A673 (cell line): ENCODE data around the gene SNX11. TPM values are rescaled to one million over a fixed set of nuclear protein-coding genes. Genes with fewer than 3 reads are reported as not detected.

Source experiments
- BruUV-seq: library from RNA; stranded (reverse); fragments of 400-500 nt; replicated peaks from 2 replicates; lab custom pipeline; 2021; lab: Mats Ljungman, UMichigan
- CTCF ChIA-PET: fragments of 300-600 bp; sonication (Branson Sonifier 250); formaldehyde crosslinking; loops from one replicate; lab custom pipeline; 2022; ENCODE audit warnings: antibody characterized with exemption; lab: Charles Lee
- POLR2A ChIA-PET: fragments of 300-600 bp; sonication (Branson Sonifier 250); formaldehyde crosslinking; loops from one replicate; lab custom pipeline; 2022; ENCODE audit warnings: antibody characterized with exemption; ENCODE audit not compliant: low non-redundant PET; lab: Charles Lee
- DNase-seq: peaks from one replicate; pipeline ENCODE4 v3.0.0-alpha.2; 2015; ENCODE audit warnings: low spot score
- H3K27ac ChIP-seq: fragments of 200-600 bp; sonication (generic); 2 replicates; pipeline ENCODE4 v1.5.1; 2016; ENCODE audit warnings: mixed run types, low read depth, mild to moderate bottlenecking, mixed read lengths, antibody characterized with exemption, low read length; ENCODE audit not compliant: poor library complexity, severe bottlenecking
- H3K27me3 ChIP-seq: fragments of 200-600 bp; sonication (generic); replicated peaks from 2 replicates; pipeline ENCODE4 v1.6.1; 2017; ENCODE audit warnings: mixed run types, low read depth, mild to moderate bottlenecking, mixed read lengths, antibody characterized with exemption, low read length; ENCODE audit not compliant: insufficient read depth, poor library complexity
- H3K36me3 ChIP-seq: fragments of 200-600 bp; sonication (generic); 2 replicates; pipeline ENCODE4 v1.6.1; 2016; ENCODE audit warnings: mixed run types, mild to moderate bottlenecking, mixed read lengths, antibody characterized with exemption, low read length; ENCODE audit not compliant: insufficient read depth, poor library complexity, severe bottlenecking
- H3K4me1 ChIP-seq: fragments of 200-600 bp; sonication (generic); 2 replicates; pipeline ENCODE4 v1.6.1; 2017; ENCODE audit warnings: mixed run types, mild to moderate bottlenecking, mixed read lengths, antibody characterized with exemption, low read length; ENCODE audit not compliant: insufficient read depth, poor library complexity, severe bottlenecking
- H3K4me3 ChIP-seq: fragments of 200-600 bp; sonication (generic); 2 replicates; pipeline ENCODE4 v1.5.1; 2016; ENCODE audit warnings: low read depth, mixed run types, mild to moderate bottlenecking, mixed read lengths, low read length; ENCODE audit not compliant: poor library complexity, severe bottlenecking
- H3K9me3 ChIP-seq: fragments of 200-600 bp; sonication (generic); 2 replicates; pipeline ENCODE4 v1.6.1; 2016; ENCODE audit warnings: mixed run types, low read depth, mild to moderate bottlenecking, mixed read lengths, antibody characterized with exemption, low read length; ENCODE audit not compliant: poor library complexity, severe bottlenecking
- EZH2 ChIP-seq: fragments of 200-600 bp; sonication (generic); IDR thresholded peaks from 2 replicates; pipeline ENCODE4 v1.6.1; 2017; ENCODE audit warnings: borderline replicate concordance, low read depth, mild to moderate bottlenecking, mixed read lengths, antibody characterized with exemption, low read length; ENCODE audit not compliant: poor library complexity, severe bottlenecking
- intact Hi-C: fragments of 100-400 bp; cut with micrococcal nuclease; formaldehyde crosslinking; loops from one replicate; pipeline ENCODE4 v1.10.0; 2022; ENCODE audit not compliant: unreplicated experiment
- total RNA-seq: library from RNA; stranded (reverse); gene quantifications from 2 replicates; pipeline ENCODE4 v1.2.3, GENCODE V29; 2021
- TF ChIP-seq, protein P1 (sequence below): fragments of 300-800, 200-600 bp; sonication (generic); conservative IDR thresholded peaks from 2 replicates; pipeline ENCODE4 v1.5.1; 2017; ENCODE audit warnings: low read depth, mild to moderate bottlenecking, antibody characterized with exemption, low read length, moderate library complexity, mixed read lengths

SNX11 gene
- total RNA-seq, 1 experiment from 2014 or later: 25.1 TPM

DNA sequence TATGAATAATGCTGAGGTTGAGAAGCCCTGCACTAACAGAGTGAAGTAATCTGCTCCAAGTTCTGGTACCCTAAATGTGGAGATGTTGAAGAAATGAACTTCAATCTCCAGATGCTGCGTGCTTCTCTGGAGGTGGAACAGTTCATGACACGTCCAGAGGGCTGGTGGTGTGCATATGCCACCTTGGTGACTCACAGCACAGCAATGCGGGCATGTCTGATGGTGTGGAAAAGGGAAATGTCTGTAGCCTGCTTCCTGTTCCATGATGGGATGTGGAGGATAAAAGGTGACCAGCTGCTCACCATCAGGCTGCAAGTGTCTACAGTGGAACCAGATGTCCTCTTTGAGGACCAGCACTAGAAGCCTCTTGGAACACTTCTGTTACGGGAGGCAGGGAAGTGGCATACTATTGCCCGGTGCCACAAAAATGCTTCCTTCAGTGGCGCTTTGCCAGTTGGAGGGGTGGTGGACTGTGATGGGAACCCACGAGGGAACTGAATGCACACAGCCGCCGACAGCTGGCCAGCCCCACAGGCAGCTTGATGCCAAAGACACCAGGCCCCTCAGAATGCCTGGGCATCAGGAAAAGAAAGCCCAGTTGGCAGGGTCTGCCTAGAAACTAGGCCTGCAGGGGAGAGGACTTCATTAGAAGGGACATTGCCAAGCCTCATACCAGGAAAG, 19.9 kb downstream of the SNX11 start:
- Histone ChIP-seq H3K4me1 (no peaks in the 10 kb centered on the region), H3K27me3 (no peaks in the 10 kb centered on the region), H3K4me3 (no peak overlapping the region), H3K9me3 (no peaks in the 10 kb centered on the region), H3K36me3 (no peaks in the 10 kb centered on the region), H3K27ac (no peak overlapping the region)
- intact Hi-C loops: no loop called here
- TF ChIP-seq EZH2: no peak
- TF ChIP-seq, protein P1, sequence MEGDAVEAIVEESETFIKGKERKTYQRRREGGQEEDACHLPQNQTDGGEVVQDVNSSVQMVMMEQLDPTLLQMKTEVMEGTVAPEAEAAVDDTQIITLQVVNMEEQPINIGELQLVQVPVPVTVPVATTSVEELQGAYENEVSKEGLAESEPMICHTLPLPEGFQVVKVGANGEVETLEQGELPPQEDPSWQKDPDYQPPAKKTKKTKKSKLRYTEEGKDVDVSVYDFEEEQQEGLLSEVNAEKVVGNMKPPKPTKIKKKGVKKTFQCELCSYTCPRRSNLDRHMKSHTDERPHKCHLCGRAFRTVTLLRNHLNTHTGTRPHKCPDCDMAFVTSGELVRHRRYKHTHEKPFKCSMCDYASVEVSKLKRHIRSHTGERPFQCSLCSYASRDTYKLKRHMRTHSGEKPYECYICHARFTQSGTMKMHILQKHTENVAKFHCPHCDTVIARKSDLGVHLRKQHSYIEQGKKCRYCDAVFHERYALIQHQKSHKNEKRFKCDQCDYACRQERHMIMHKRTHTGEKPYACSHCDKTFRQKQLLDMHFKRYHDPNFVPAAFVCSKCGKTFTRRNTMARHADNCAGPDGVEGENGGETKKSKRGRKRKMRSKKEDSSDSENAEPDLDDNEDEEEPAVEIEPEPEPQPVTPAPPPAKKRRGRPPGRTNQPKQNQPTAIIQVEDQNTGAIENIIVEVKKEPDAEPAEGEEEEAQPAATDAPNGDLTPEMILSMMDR: no peak
- ChIA-PET CTCF (interaction anchor here (1.2 kb wide), 1 partner anchor 101 kb away, joined by 3 read pairs; no protein-coding TSS in a partner anchor), POLR2A (no interaction called here)
- BruUV-seq: no TSS peak
- DNase-seq: no peak

DNA sequence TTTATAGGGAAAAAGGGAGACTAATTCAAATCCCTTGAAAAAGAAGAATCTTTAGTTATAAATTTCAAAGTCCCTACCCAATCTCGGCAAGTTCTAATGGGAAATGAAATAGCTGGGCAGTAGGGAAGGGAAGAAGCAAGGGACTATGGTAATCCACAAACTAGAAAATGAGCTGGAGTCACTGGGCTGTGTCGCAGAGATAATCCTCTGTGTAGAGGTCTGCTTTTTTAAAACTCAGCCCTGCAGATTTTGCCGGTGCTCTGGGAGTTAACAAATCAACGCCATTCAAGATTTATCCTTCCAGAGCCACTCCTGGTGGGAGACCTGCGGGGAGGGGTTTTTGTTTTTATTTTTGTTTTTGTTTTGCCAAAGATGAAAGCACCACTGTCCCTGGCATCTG, 20.8 kb downstream of the SNX11 start:
- Histone ChIP-seq H3K4me1 (no peaks in the 10 kb centered on the region), H3K4me3 (no peak overlapping the region), H3K36me3 (no peaks in the 10 kb centered on the region), H3K27ac (no peak overlapping the region), H3K27me3 (no peaks in the 10 kb centered on the region), H3K9me3 (no peaks in the 10 kb centered on the region)
- TF ChIP-seq EZH2: no peak
- TF ChIP-seq, protein P1: no peak
- POLR2A ChIA-PET: no interaction called here
- BruUV-seq: no TSS peak
- CTCF ChIA-PET: no interaction called here
- intact Hi-C loops: no loop called here
- no peak for DNase-seq

GRCh38 chr17:48129981-48130380, 22.4 kb downstream of the SNX11 start:
- CTCF ChIA-PET: interaction anchor here (0.8 to 0.9 kb wide), 2 partner anchors 103 to 105 kb away, joined by 3 to 4 read pairs; no protein-coding TSS in a partner anchor
- TF ChIP-seq, protein P1: no peak
- no peaks in the 10 kb centered on the region for H3K4me1 ChIP-seq
- no TSS peak for BruUV-seq
- POLR2A ChIA-PET: no interaction called here
- H3K4me3 ChIP-seq: no peak overlapping the region
- H3K9me3 ChIP-seq: no peaks in the 10 kb centered on the region
- no peaks in the 10 kb centered on the region for H3K27me3 ChIP-seq
- no peak for DNase-seq
- intact Hi-C loops: loop anchor here (2.0 kb wide), 1 partner anchor 49 kb away; no protein-coding TSS in a partner anchor
- H3K27ac ChIP-seq: no peak overlapping the region
- H3K36me3 ChIP-seq: no peaks in the 10 kb centered on the region
